ENCODE measurements around the gene VASH1.

Gene VASH1

DNA sequence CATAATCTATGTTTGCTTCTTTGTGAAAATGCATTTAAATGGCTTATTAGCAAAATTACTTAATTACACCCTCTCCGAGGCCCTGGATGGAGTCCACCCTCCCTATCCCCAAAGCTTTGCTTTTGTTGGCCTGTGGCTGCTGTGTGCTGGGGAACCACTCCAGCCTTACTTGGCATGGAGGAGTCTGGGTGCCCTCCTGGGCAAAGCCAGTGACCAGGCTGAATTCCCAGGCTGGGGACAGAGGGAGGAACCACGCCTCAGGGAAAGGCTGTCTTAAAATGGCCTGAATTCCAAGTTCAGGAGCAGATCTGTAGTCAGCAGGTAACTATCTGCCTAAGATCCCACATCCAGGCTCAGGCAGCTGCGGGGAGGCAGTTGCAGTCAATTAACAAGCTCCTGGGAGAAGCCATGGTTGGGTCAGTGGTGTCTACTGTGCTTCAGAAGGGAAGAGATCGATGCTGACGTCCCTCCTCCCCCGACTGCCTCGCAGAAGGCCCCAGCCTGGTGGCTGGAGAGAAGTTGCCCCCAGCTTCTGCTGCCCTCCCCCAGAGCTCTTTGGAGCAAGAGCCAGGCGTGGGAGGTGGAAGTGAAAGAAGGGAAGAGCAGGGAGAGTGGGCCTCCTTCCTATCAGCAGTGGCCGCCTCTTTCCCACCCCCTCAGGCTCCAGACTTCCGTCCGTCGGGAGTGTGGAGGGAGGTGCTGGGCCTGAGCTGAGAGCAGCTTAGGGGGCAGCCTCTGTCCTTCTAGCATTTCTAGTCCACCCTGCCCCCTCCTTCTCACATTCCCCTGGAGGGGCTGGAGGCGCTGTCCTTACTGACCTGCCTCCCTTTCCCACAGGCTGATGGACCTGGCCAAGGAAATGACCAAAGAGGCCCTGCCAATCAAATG, 11.3 kb downstream of the VASH1 start:
- no peak for DNase-seq (ENCODE audit: low read depth)

DNA sequence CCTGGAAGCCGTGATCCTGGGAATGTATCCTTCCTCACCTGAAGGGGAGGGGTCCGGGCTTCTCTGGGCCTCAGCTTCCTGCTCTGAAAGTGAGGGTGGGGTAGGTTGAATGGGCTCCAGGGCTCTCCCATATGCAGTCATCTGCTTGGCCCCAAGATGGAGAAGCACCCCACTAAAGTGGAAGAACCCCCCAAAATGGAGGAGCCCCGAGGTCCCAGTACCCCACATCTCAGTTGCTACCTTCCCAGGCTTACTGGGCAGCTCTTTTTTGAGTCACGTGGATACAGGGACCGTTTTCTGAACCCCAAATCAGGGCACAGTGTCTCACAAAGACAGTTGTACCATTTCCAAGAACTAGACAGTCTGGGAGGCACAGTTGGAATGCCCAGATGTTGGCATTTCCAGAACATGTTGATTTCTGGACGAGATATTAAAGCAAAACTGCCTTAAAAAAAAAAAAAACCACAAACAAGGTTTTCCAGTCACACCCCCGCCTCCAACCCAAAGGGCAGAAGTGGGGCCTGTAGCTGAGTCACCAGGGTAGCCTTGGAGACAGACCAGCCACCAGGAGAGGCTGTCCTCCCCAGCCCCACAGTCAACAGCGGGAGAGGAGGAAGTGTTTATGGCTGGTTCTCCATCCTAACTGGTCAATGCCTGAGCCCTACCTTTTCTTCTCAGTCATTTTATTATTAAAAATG, 12.1 kb downstream of the VASH1 start:
- peak; percentile 25 for DNase-seq (ENCODE audit: low read depth)

- no peak for DNase-seq (ENCODE audit: low read depth)
Observed at GRCh38 chr14:76773956-76774820, 12.9 kb downstream of the VASH1 start.

DNA sequence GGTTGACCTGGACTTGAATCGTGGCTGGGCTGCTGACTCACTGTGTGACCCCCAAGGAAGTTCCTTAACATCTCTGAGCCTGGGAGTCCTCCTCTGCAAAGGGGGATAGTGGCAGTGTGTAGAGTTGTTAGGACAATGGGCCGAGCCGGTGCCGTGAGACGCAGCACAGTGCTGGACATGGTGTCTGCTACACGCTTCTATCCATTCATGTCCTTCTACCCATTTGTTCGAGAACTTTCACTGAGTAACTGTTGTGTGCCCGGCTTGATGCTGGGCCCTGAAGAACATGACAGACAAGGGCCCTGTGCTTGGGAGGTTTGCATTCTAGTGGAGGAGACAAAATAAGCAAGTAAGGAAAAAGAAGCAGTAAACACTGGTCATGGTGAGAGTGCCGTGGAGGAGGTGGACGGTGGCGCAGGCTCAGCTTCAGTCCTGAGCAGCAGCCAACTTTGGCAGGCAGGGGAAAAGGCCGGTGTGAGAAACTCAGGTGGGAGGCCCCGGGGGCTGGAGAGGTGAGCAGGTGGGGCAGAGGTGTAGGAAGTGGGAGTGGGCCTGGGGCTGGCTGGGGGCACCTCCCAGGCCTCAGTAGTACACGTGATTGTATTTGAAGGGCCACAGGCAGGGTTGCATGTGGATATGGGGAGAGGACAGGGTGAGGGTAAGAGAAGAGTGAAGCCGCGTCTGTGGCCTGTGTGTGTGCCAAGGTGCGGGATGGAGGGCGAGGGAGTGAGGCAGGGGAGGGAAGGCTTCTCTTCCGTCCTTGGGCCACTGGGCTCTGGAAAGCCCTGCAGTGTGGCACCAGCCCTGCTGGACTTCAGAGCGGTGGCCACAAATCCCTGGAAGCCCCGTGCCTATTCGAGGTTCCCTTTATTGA, 13.8 kb downstream of the VASH1 start:
- DNase-seq (ENCODE audit: low read depth), result no peak

GRCh38 chr14:76775695-76776427, 14.6 kb downstream of the VASH1 start:
- DNase-seq (ENCODE audit: low read depth), result no peak

DNA sequence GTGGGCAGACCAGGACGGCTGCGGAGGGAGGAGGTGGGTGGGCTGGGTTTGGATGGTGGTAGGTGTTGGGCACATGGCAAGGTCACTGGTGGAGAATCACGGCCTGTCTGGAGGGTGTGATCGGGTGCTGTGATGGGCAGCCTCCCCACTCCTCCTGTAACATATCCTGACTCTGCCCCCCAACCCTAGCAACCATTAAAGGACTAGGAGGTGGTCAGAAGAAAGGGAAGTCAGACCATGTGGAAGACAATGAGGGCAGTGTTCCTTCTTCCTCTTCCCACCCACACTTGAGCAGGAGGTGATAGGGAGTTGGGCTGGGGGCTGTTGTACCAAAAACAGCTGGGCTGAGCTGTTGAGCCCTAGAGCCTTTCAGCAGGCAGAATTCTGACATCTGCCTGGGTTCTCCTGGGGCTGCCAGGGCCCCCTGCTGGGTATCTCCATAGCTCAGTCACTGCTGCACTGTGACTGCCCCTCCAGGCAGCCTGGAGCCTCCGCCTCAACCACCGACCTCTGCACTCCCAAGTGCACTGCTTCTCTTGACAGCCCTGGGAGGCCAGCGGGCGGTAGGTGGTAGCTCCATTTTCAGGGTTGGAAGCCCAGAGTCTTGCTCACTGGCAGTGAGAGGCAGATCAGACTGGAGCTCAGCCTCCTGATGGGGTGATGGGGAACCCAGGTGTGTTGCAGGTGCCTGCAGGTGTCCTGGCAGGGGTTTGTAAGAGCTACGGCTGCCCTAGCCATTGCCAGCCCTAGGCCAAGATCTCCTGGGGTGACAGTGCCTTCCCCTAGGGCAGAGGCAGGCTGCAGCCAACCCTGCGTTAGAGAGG, 15.4 kb downstream of the VASH1 start:
- DNase-seq (ENCODE audit: low read depth), result no peak

- no peak for DNase-seq (ENCODE audit: low read depth)
Observed at GRCh38 chr14:76777721-76778120, 16.5 kb downstream of the VASH1 start.

- DNase-seq (ENCODE audit: low read depth), result no peak
Observed at GRCh38 chr14:76778546-76779215, 17.4 kb downstream of the VASH1 start.

DNA sequence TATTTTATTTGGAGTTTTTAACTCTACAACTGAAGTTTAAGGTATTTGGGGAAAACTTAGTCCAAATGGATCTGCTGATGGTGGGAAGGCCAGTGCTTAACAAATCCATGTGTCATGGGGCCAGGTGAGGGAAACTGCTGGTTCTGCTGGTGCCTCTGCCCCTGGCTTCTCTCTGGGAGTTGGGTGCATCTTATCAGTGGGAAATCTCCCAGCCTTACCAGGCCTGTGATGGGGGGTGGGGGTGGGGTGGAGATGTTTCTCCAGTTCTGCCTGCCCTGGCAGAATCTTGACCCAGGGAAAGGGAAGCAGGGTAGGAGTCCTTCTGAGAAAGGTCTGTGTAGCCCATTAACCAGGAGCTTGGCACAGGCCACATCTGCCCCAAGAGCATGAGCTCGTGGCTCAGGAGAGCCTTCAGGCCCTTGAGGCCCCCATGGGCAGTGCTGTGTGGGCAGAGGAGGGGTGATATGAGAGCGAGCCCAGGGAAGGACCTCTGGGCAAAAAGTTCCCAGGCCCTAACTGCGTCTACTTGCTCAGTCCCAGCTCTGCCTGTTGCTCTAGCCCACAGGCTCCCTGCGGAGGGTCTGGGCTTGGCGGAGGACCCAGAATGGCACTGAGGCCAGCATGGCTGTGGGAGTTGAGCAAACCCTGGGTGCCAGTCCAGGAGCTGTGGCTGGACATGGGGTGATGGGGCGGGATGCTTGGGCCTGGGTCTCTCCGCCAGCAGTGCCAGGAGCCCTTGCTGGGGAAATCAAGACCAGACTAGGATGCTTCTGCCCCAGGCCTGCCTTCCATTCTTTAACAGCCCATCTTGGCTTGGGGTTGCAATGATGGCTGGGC, 18.2 kb downstream of the VASH1 start:
- no peak for DNase-seq (ENCODE audit: low read depth)

DNA sequence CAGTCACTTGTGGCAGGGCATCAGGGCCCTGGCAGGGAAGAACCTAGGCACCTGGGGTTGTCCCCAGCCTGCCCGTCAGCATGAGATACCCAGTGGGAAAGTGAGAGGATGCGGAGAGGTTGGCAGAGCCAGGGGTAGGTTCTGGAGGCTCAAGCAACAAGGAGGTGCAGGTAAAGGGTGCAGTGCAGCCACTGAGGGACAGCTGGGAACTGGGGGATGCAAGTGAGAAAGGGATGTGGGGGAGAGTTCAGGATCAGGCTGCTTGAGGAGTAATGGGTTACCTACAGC, 18.7 kb downstream of the VASH1 start:
- DNase-seq (ENCODE audit: low read depth), result no peak

DNA sequence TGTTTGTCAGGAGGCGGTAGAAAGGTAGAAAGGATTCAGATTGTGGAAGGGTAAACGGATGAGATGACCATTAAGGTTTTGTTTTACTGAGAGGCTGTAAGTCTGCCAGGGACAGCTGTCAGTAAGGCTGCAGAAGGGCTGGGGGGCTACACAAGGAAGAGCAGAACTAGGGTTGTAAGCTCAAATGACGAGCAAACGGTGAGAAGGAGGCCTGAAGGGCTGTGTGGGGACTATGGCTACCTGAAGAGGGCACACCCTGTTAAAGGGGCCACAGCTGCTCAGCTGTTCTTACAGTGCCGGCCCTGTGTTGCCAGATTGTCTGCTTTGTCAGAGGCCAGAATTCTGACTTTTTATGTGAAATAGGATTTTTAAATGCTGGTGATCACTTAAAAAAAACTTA, 19.1 kb downstream of the VASH1 start:
- no peak for DNase-seq (ENCODE audit: low read depth)

DNA sequence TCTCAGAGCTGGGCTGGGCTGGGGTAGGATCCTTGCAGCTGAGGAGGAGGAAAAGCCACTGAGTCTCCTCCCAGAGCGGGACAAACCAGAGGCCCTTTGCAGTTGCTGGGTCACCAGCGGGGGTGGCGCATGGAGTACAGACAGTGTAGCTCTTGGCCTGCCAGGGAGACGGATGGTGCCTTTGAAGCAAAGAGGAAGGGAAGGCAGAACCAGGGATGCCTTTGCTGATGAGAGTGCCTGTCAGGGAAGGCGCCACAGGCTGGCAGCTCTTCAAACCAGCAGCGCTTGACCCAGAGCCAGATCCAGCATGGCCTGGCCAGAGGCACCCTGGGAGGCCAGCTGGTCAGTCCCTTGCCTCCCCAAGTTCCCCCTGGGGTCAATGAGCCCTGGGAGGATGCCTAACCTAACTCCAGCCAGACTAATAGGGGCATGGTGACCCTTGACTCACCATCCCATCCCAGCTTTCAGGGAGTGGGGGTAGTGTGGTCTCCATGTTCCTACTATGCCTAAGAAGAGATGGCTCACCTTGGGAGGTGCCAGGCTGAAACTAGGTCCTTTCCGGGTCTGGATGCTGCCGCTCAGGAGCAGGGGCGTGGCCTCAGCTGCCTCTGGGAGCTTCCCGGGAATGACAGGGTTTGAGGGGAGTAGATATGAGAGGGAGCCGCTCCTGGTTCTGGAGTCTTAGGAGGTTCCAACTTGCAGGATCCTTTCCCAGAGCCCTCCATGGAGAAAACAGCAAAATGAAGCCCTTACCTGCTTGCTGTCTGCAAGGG, 19.8 kb downstream of the VASH1 start:
- no peak for DNase-seq (ENCODE audit: low read depth)

DNA sequence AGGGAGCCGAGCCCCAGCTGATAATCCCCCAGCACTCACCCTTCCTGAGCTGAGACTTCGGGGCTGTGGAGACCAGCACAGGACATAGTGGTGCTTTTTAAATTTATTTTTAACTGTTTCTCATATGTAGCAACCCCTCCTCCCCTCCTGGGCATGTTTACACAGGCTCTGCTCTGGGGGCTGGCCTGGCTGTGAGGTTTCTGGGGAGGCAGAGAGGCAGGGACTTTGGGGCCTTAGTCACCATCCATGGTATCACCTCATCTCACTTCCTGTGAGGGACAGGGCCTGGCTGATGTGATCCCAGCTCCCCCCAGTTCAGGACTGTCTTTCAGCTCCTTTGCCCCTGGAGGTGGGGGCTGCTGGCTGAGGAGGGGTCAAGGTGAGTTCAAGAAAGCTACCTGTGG, 20.4 kb downstream of the VASH1 start:
- no peak for DNase-seq (ENCODE audit: low read depth)

GRCh38 chr14:76782115-76782884, 21.0 kb downstream of the VASH1 start:
- no peak for DNase-seq (ENCODE audit: low read depth)

DNA sequence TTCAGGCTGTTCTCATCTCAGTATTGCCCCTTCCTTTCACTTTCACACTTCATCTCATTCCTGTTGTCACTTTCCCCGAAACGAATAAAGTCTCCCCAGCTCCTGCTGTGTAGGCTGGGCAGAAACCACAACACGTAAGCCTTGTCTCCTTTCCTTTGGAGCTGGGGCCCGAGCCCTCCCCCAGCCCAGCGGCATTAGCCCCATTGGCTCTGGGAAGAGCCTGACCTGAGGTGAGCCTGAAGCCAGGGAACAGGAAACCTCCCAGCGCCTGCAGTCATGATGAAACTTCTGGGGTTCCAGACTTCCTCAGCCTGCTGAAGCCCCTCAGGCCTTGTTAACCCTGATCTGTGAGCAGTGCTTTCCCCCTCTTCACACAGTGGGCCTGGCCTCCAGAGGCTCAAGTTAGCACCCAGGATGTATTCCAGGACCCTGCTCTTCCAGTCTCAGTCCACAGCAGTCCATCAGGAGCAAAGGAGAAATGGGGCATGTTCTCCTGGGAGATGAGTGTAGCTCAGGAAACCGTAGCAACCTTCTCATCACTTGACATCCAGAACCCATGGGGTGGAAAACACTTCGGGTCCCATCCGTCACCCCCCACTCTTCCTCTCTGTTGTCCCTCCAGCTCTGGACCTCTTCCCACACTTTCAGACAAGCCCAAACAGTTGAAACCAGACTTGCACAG, 21.8 kb downstream of the VASH1 start:
- no peak for DNase-seq (ENCODE audit: low read depth)

DNA sequence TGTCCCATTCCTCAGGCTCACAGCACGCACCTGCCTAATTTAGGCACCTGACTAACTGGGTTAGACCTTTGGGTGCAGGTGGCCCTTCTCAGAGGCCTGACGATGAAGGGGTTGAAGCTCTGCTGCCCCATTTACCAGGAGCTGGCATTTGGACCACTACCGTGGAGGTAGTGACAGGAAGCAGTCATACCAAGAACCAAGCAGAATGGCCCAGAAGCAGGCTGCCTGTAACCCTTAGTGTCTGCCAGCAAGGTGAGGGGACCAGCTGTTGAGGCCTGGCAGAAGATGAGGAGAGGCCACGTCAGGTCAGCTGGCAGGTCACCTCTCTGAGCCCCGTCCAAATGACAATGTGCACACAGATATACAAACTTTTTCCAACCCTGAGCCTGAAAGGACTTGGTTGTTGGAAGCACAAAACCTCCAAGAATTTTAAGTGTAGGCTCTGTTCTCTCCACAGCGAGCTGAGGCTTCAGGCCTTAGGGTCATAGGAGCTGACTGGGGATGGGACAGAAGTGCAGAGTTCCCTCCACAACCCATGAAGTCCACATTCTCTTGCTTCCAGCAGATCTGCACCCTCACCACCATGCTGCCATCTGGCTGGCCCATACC, 23.1 kb downstream of the VASH1 start:
- no peak for DNase-seq (ENCODE audit: low read depth)
